SIG-M5 treated with dmso at 0.1 percent for 504 hours (cell line): ENCODE measurements around the gene RAB9B.
"Not testable (repeated sequence)": the region's sequence is repeated elsewhere in the genome, so short reads cannot be mapped to it uniquely, and the experiment has no call there.

ENCODE experiments used
- DNase-seq: peaks from one replicate; lab custom pipeline; 2025; ENCODE audit not compliant: unreplicated experiment; lab: John Stamatoyannopoulos, UW

Gene RAB9B, protein sequence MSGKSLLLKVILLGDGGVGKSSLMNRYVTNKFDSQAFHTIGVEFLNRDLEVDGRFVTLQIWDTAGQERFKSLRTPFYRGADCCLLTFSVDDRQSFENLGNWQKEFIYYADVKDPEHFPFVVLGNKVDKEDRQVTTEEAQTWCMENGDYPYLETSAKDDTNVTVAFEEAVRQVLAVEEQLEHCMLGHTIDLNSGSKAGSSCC

GRCh38 chrX:103831803-103832544, at the start of gene RAB9B:
TSS of gene RAB9B (minus strand) at chrX:103832257. CDS start at chrX:103825784, 6,473 bp downstream.
- no peak for DNase-seq

- DNase-seq = no peak
Observed at GRCh38 chrX:103879339-103879738, 47.3 kb upstream of the RAB9B start.

GRCh38 chrX:103878466-103879122, 46.5 kb upstream of the RAB9B start:
- no peak for DNase-seq

GRCh38 chrX:103877571-103877970, 45.5 kb upstream of the RAB9B start:
- no peak for DNase-seq

DNA sequence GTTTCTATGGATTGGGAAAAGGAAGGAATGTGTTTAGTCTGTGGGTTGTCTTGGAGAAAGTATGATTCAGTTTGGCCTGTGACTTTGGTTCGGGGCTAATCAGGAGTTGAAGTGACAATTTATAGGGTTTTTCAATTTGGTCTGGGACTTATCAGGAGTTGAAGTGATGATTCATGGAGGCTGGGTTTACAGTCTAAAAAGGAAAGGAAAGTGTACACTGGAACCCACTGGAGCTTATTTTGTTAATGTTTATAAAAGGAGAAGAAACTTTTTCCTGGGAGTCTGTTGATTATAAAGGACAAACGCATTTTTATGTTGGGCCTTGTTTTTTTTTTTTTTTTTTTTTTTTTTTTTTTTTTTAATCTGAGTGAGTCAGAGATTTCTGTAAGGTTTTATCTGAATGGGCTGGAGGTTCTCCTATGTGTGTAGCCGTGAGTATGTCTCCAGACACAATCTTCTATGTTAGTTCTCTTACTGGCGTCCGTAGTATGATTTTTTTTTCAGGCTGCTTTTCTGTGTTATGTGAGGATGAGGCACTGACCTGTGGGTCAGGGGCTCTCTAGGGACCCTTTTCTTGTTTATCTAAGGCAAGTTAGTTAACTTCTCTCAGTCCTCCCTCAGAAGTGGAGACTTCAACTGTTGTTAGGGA, 33.0 kb upstream of the RAB9B start:
- DNase-seq = no peak

- no peak for DNase-seq
Observed at GRCh38 chrX:103864149-103864548, 32.1 kb upstream of the RAB9B start.

DNA sequence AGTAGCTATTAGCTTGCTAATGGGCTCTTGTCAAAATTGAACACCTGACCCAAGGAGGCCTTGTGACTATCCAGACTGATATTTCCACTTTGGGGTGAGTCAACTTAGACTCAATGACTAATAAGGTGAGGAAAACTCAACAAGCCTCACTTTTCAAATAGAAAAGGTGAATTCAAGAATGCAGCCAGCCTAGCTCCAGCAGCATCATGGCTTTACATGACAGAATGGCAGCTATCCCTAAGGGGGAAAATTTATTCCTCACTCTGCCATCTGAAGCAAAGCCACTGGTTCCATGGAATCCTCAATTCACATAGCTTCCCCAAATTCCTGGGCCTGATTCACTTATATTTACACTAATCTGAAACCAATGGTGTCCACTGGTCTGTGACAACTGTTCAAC, 29.1 kb upstream of the RAB9B start:
- no peak for DNase-seq

DNA sequence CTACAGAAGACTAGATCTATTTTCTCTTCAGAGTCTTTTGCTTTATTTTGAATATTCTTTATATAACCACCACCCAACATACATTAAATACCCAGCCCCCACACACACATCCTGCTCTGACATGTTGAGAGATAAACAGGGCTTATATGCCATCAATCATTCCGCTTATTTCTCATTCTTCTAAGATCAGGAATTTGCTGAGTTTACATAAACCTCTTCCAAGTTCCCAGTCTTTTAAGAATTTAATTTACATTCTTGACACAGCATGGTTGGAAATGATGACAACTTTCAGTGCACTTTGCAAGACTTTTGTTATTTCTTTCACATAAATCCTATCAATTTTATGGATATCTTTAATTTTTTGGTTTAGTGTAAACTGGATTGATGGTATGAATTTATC, 17.5 kb upstream of the RAB9B start:
- no peak for DNase-seq

- DNase-seq = no peak
Observed at GRCh38 chrX:103847174-103847870, 15.3 kb upstream of the RAB9B start.

GRCh38 chrX:103846386-103846785, 14.3 kb upstream of the RAB9B start:
- no peak for DNase-seq

DNA sequence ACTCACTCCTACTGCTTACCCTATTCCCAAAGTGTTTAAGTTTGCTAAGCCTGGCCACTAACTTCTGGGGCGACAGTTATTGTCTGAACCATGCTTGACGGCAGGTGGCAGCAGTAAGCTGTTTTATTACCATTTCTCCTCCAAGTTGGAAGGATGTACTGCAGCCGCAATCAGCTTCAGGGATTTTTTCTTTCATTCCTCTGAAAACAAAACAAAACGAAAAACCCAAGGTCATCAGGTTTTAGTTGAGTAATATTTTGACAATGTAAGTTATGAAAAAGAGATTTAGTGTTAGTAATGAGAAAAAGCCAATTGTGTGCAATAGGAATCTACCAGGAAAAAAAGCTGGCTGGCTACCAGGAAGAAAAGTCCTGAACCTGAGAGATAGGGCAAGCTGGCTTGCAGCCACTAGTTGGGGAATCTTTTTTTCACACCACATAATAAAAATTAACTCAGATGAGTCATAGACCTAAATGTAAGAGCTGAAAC, 13.2 kb upstream of the RAB9B start:
- DNase-seq = peak; percentile 6

DNA sequence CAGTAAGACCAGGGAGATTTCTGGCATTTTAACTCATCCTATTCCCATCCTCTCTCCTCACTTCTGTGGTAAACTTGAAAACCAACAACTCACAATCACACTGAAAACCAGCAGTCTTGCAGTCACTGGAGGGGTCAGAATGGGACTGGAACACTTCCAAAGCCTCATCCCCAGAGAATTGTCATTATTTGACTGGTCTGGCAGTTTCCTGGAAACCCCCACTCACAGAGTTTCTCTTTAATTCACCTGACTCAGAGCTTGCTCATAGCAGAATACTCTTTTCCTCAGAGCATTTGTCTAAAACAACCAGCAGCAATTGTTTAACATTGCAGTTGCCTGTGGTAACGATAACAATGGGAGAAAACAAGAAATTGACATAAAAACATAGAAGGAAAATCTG, 7.3 kb upstream of the RAB9B start:
- DNase-seq = no peak

GRCh38 chrX:103831342-103831802, 685 bp downstream of the RAB9B start:
- DNase-seq = peak; percentile 12

DNA sequence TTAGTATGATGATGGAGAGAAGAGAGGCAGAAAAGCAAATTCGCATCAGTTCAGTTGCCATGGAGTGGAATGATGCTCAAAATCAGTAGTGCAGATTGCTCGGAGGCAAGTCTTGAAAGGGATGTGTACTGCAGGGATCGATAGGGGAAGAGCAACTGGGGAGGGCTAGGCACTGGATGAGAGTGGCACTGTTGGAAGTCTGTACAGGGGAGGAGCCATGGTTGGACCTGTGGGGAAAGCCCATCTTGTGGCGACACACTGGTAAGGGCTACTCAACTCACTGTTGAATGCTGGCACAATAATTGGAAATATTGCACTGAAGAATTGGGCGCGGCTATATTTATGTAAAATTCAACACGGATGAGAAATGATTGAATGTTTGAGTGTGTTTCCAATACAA, 1.2 kb downstream of the RAB9B start:
- DNase-seq = no peak

- no peak for DNase-seq
Observed at GRCh38 chrX:103828529-103828928, 3.5 kb downstream of the RAB9B start.

DNA sequence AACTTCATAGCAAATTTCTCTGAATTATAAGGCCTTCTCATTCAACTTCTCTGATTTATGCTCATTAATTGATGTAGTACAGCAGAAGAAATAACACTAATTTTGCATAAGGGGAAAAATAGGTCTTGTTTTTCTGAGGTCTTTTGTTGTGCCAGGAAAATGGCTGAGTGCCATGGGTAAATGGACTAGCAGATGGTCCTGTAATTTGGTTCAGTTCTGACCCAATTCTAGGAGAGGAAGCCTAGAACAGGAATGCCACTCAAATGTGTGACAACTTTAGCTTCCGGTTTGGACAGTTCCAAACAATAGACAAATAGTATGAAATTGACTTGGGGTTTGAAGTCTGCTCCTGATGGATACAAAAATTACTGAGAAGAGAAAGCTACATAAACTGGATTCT, 6.2 kb downstream of the RAB9B start:
- no peak for DNase-seq

GRCh38 chrX:103823591-103823990, 8.5 kb downstream of the RAB9B start:
- DNase-seq = no peak

DNA sequence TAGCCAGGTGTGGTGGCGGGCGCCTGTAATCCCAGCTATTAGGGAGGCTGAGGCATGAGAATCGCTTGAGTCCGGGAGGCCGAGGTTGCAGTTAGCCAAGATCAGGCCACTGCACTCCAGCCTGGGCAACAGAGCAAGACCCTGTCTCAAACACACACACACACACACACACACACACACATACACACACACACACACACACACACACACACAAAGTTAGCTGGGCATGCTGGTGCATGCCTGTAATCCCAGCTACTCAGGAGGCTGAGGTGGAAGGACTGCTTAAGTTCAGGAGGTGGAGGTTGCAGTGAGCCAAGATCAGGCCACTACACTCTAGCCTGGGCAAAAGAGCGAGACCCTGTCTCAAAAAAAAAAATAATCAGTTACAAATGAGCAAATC, 11.3 kb downstream of the RAB9B start:
- not testable (repeated sequence) for DNase-seq

GRCh38 chrX:103818842-103819619, 13.0 kb downstream of the RAB9B start:
- no peak for DNase-seq

DNA sequence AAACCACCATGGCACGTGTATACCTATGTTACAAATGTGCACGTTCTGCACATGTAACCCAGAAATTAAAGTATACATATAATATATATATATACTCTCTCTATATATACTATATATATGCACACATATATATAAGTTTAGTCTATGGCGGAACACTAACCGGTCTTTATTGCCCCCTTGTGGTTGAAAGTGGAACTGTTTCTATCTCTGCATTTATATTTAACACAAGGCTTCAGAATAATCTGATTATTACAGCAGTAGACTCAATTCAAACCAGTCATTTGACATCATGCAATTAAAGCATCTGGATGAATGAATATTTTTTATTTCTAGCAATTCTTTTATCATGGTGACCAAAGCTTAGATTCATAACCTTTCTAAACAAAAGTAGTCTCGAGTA, 14.6 kb downstream of the RAB9B start:
- peak; percentile 40 for DNase-seq
